IMR-90 (cell line): Measurements from ENCODE around the gene TPI1. TPM values are rescaled to one million over a fixed set of nuclear protein-coding genes. Genes with fewer than 3 reads are reported as not detected.

Experiments
- ATAC-seq: fragments of 200-7000 bp; cut with Tn5 transposase; 2 replicates; pipeline ENCODE4 v1.9.1; 2020; ENCODE audit warnings: low read depth, mild to moderate bottlenecking, moderate library complexity
- BruUV-seq: library from RNA; stranded (reverse); fragments of 400-500 nt; replicated peaks from 2 replicates; lab custom pipeline; 2021; lab: Mats Ljungman, UMichigan
- CTCF ChIA-PET: fragments of 300-600 bp; formaldehyde crosslinking; extraction: SDS; loops from one replicate; lab custom pipeline; 2021; ENCODE audit warnings: antibody characterized with exemption; lab: Yijun Ruan, JAX
- POLR2A ChIA-PET: fragments of 300-600 bp; sonication (Branson Sonifier 250); formaldehyde crosslinking; loops from one replicate; lab custom pipeline; 2022; ENCODE audit warnings: antibody characterized with exemption; ENCODE audit not compliant: unreplicated experiment; lab: Charles Lee
- DNase-seq: peaks from one replicate; pipeline ENCODE4 v3.0.0; 2013
- H2AFZ ChIP-seq: replicated peaks from 2 replicates; pipeline ENCODE3; 2013; ENCODE audit warnings: low read length, mild to moderate bottlenecking; ENCODE audit not compliant: poor library complexity
- H2AK5ac ChIP-seq: 2 replicates; pipeline ENCODE4 v1.6.1; 2013; ENCODE audit warnings: low read depth, low read length, inconsistent platforms
- H2AK9ac ChIP-seq: replicated peaks from 2 replicates; pipeline ENCODE3; 2013; ENCODE audit warnings: mild to moderate bottlenecking, low read depth, low read length, moderate library complexity; ENCODE audit not compliant: poor library complexity
- H2BK120ac ChIP-seq: 2 replicates; pipeline ENCODE4 v1.6.1; 2013; ENCODE audit warnings: low read depth, low read length, inconsistent platforms
- H2BK15ac ChIP-seq: 3 replicates; pipeline ENCODE4 v1.6.1; 2013; ENCODE audit warnings: low read depth, low read length, inconsistent platforms
- H2BK20ac ChIP-seq: 2 replicates; pipeline ENCODE4 v1.6.1; 2013; ENCODE audit warnings: low read depth, mild to moderate bottlenecking, inconsistent platforms, low read length, moderate library complexity
- H2BK5ac ChIP-seq: 2 replicates; pipeline ENCODE4 v1.6.1; 2013; ENCODE audit warnings: mild to moderate bottlenecking, low read depth, low read length, inconsistent platforms; ENCODE audit not compliant: poor library complexity, severe bottlenecking
- H3K14ac ChIP-seq: replicated peaks from 2 replicates; pipeline ENCODE4 v1.6.1; 2013; ENCODE audit warnings: low read depth, low read length, inconsistent platforms
- H3K18ac ChIP-seq: 2 replicates; pipeline ENCODE4 v1.6.1; 2013; ENCODE audit warnings: low read depth, low read length, control low read depth
- H3K23ac ChIP-seq: 2 replicates; pipeline ENCODE4 v1.6.1; 2013; ENCODE audit warnings: low read depth, low read length, inconsistent platforms
- H3K27ac ChIP-seq: 2 replicates; pipeline ENCODE4 v1.5.1; 2013; ENCODE audit warnings: mild to moderate bottlenecking, control low read depth, low read length; ENCODE audit not compliant: insufficient read depth
- H3K27me3 ChIP-seq: 2 replicates; pipeline ENCODE4 v1.6.1; 2013; ENCODE audit warnings: low read length; ENCODE audit not compliant: control insufficient read depth, insufficient read depth
- H3K36me3 ChIP-seq: 2 replicates; pipeline ENCODE4 v1.6.1; 2013; ENCODE audit warnings: low read length, mixed read lengths; ENCODE audit not compliant: control insufficient read depth, insufficient read depth
- H3K4ac ChIP-seq: 2 replicates; pipeline ENCODE4 v1.6.1; 2013; ENCODE audit warnings: low read depth, low read length, inconsistent platforms
- H3K4me1 ChIP-seq: 2 replicates; pipeline ENCODE4 v1.6.1; 2013; ENCODE audit warnings: low read length, mixed read lengths; ENCODE audit not compliant: control insufficient read depth, insufficient read depth
- H3K4me2 ChIP-seq: 2 replicates; pipeline ENCODE4 v1.6.1; 2013; ENCODE audit warnings: low read depth, mild to moderate bottlenecking, control low read depth, low read length, moderate library complexity
- H3K4me3 ChIP-seq: 2 replicates; pipeline ENCODE4 v1.5.1; 2013; ENCODE audit warnings: low read depth, mild to moderate bottlenecking, control low read depth, low read length, moderate library complexity; ENCODE audit not compliant: insufficient read depth
- H3K56ac ChIP-seq: 2 replicates; pipeline ENCODE4 v1.6.1; 2013; ENCODE audit warnings: low read length, inconsistent platforms; ENCODE audit not compliant: insufficient read depth; ENCODE audit errors: extremely low read depth
- H3K79me1 ChIP-seq, 2 experiments: 2 replicates each; pipeline ENCODE4 v1.6.1; 2013; ENCODE audit warnings: low read length in 2 of 2, inconsistent platforms in 1 of 2, low read depth in 1 of 2
- H3K9ac ChIP-seq: 2 replicates; pipeline ENCODE4 v1.6.1; 2013; ENCODE audit warnings: low read depth, low read length, control low read depth
- H3K9me1 ChIP-seq: 2 replicates; pipeline ENCODE4 v1.6.1; 2013; ENCODE audit warnings: low read length, inconsistent platforms; ENCODE audit not compliant: insufficient read depth
- H3K9me3 ChIP-seq: 2 replicates; pipeline ENCODE4 v1.6.1; 2013; ENCODE audit warnings: low read length; ENCODE audit not compliant: control insufficient read depth, insufficient read depth
- H4K20me1 ChIP-seq: 2 replicates; pipeline ENCODE4 v1.6.1; 2013; ENCODE audit warnings: low read length, inconsistent platforms; ENCODE audit not compliant: insufficient read depth
- H4K5ac ChIP-seq: 2 replicates; pipeline ENCODE4 v1.6.1; 2013; ENCODE audit warnings: mild to moderate bottlenecking, low read depth, low read length, control low read depth
- H4K8ac ChIP-seq, 2 experiments: 2 replicates each; pipeline ENCODE4 v1.6.1; 2013; ENCODE audit warnings: low read depth in 2 of 2, low read length in 2 of 2, control low read depth in 1 of 2, inconsistent platforms in 1 of 2
- H4K91ac ChIP-seq: 2 replicates; pipeline ENCODE4 v1.6.1; 2013; ENCODE audit warnings: low read depth, low read length, inconsistent platforms; ENCODE audit not compliant: insufficient read depth
- CEBPB ChIP-seq: IDR thresholded peaks from 2 replicates; pipeline ENCODE4 v1.6.1; 2012; ENCODE audit warnings: low read depth, low read length, improper control_type of control experiment
- CHD1 ChIP-seq: IDR thresholded peaks from 2 replicates; pipeline ENCODE4 v1.6.1; 2012; ENCODE audit warnings: low read depth, low read length, improper control_type of control experiment
- ELK1 ChIP-seq: fragments of 150-350 bp; IDR thresholded peaks from 2 replicates; pipeline ENCODE4 v1.6.1; 2016; ENCODE audit warnings: low read depth, mild to moderate bottlenecking, low read length, moderate library complexity, borderline replicate concordance
- FOS ChIP-seq: fragments of 150-350 bp; IDR thresholded peaks from 2 replicates; pipeline ENCODE4 v1.6.1; 2016; ENCODE audit warnings: low read depth, low read length
- MAZ ChIP-seq: IDR thresholded peaks from 2 replicates; pipeline ENCODE4 v1.6.1; 2012; ENCODE audit warnings: low read depth, mild to moderate bottlenecking, low read length, improper control_type of control experiment, moderate library complexity, borderline replicate concordance
- MXI1 ChIP-seq: IDR thresholded peaks from 2 replicates; pipeline ENCODE4 v1.6.1; 2012; ENCODE audit warnings: low read depth, mild to moderate bottlenecking, low read length, moderate library complexity, borderline replicate concordance
- NFE2L2 ChIP-seq: fragments of 150-350 bp; IDR thresholded peaks from 2 replicates; pipeline ENCODE4 v1.6.1; 2016; ENCODE audit warnings: low read depth, mild to moderate bottlenecking, low read length
- POLR2A ChIP-seq: IDR thresholded peaks from 2 replicates; pipeline ENCODE4 v1.6.1; 2012; ENCODE audit warnings: mild to moderate bottlenecking, low read depth, low read length
- RAD21 ChIP-seq: IDR thresholded peaks from 2 replicates; pipeline ENCODE4 v1.6.1; 2012; ENCODE audit warnings: low read length, improper control_type of control experiment
- SMC3 ChIP-seq: fragments of 150-350 bp; IDR thresholded peaks from 2 replicates; pipeline ENCODE4 v1.6.1; 2016; ENCODE audit warnings: low read depth, mild to moderate bottlenecking, antibody characterized with exemption, low read length, moderate library complexity
- USF2 ChIP-seq: fragments of 150-350 bp; IDR thresholded peaks from 2 replicates; pipeline ENCODE4 v1.6.1; 2017; ENCODE audit warnings: mild to moderate bottlenecking, antibody characterized with exemption, low read length, low read depth
- WGBS, 2 experiments: methylation state at CpG; one replicate each; pipeline versions ENCODE4 v1.1.5 to v1.1.7; 2013; ENCODE audit warnings: missing lambda C conversion rate in 2 of 2; ENCODE audit not compliant: insufficient read length in 1 of 2; ENCODE audit errors: extremely low coverage in 2 of 2; 5-methylcytosine and 5-hydroxymethylcytosine counted together
- dilution Hi-C: fragments of 300-500 bp; cut with HindIII; formaldehyde crosslinking; loops from one replicate; pipeline ENCODE4 v1.14.3; 2018; ENCODE audit warnings: low sequenced_read_pairs; ENCODE audit not compliant: unreplicated experiment
- in situ Hi-C: fragments of 300-500 bp; cut with MboI; formaldehyde crosslinking; loops from 3 replicates; pipeline ENCODE4 v1.14.3; 2019; ENCODE audit warnings: low sequenced_read_pairs, inconsistent platforms, mixed read lengths
- intact Hi-C: fragments of 100-400 bp; cut with micrococcal nuclease; formaldehyde crosslinking; loops from 2 replicates; pipeline ENCODE4 v1.10.0; 2022
- polyA plus RNA-seq, 3 experiments: library from polyadenylated mRNA; depleted of rRNA; stranded (reverse); fragments of >200 nt; gene quantifications; 2 replicates each; pipeline ENCODE4 v1.2.3, GENCODE V29; 2012; ENCODE audit warnings: low replicate concordance in 1 of 3
- total RNA-seq: library from RNA; depleted of rRNA; stranded (reverse); fragments of >200 nt; gene quantifications from 2 replicates; pipeline ENCODE4 v1.2.3, GENCODE V29; 2012

TPI1 gene
- total and polyA plus RNA-seq, 2 of the 4 experiments (the other 2 are of a cell fraction): 1,995 to 2,176 TPM

- dilution Hi-C loops: no loop called here
Measured at GRCh38 chr12:6821591-6822425, 45.5 kb upstream of the TPI1 start, which contains the start of gene GPR162. Gene GPR162, plus strand, starts transcription at chr12:6821821. Its CDS starts 2,078 bp downstream, at chr12:6823899.

More at GRCh38 chr12:6821591-6822425, 45.5 kb upstream of the TPI1 start, which contains the start of gene GPR162:
- Histone ChIP-seq H3K79me1 (peaks cover 0 to 18% of the 10 kb centered on the region in 2 experiments; a peak in 2 of 4 replicates), H3K9me3 (no peaks in the 10 kb centered on the region), H3K4me3 (peak within 1 kb of the TSS; percentile 48), H3K18ac (peak within 1 kb of the TSS; percentile 28), H2BK5ac (peak within 1 kb of the TSS; percentile 34), H3K23ac (peak within 1 kb of the TSS; percentile 26; the same call in 1 of the 2 replicates), H4K5ac (peak within 1 kb of the TSS; percentile 26), H3K56ac (no peak within 1 kb of the TSS), H3K14ac (peak within 1 kb of the TSS; percentile 54), H2AK5ac (peak within 1 kb of the TSS; percentile 90), H2BK15ac (peak within 1 kb of the TSS; percentile 64; the same call in 1 of the 3 replicates), H4K20me1 (no peaks in the 10 kb centered on the region), H3K4me1 (peaks cover 15% of the 10 kb centered on the region; the same call in 1 of the 2 replicates), H3K4ac (peak within 1 kb of the TSS; percentile 76), H4K8ac (peak within 1 kb of the TSS in 1 of 2 experiments; percentile 48; a peak in 3 of 4 replicates), H2BK20ac (peak within 1 kb of the TSS; percentile 2; the same call in 1 of the 2 replicates), H3K27ac (peak within 1 kb of the TSS; percentile 66), H4K91ac (peak within 1 kb of the TSS; percentile 61), H3K36me3 (peaks cover 3% of the 10 kb centered on the region), H2BK120ac (peak within 1 kb of the TSS; percentile 43; the same call in 1 of the 2 replicates), H3K9me1 (peaks cover 4% of the 10 kb centered on the region), H2AFZ (peak within 1 kb of the TSS; percentile 92), H3K9ac (peak within 1 kb of the TSS; percentile 70), H3K27me3 (peaks cover 2% of the 10 kb centered on the region; the same call in 1 of the 2 replicates), H3K4me2 (peak within 1 kb of the TSS; percentile 86), H2AK9ac (peak within 1 kb of the TSS; percentile 94)
- POLR2A ChIA-PET: interaction anchor here (0.5 to 1.1 kb wide), 3 partner anchors 15 to 68 kb away, joined by 3 to 5 read pairs (median 4); partner anchors contain the start of gene MLF2
- 0% methylated on average over 4 of the region's 28 CpGs; no CpG with 5 or more reads in 1 of the 2 experiments for WGBS, 2 experiments
- in situ Hi-C loops (loop anchor here (10.0 kb wide), 1 partner anchor 207 kb away; no protein-coding TSS in a partner anchor), intact Hi-C loops (no loop called here)
- TF ChIP-seq POLR2A (no peak), RAD21 (no peak), MAZ (no peak; the same call in 1 of the 2 replicates), NFE2L2 (no peak), SMC3 (no peak), ELK1 (no peak), MXI1 (no peak), CHD1 (no peak), FOS (no peak), CEBPB (no peak), USF2 (no peak)
- DNase-seq (peak; percentile 48), ATAC-seq (peak; percentile 67)
- CTCF ChIA-PET: interaction anchor here (1.0 kb wide), 1 partner anchor 38 kb away, joined by 3 read pairs; no protein-coding TSS in a partner anchor
- no TSS peak for BruUV-seq
